Measurements from ENCODE around the gene PLD2.

GRCh38 chr17:4833941-4834680 is 27.2 kb downstream of the PLD2 start:
- TF ChIP-seq CTCF (IDR thresholded peaks at IDR 0.05): no peak
- no peak for TF ChIP-seq POLR2A (IDR thresholded peaks at IDR 0.05)

All from body of pancreas (tissue), 4 donors.